Trophoblast cell (in vitro differentiated cells and primary cell): ENCODE measurements around the gene SOST.

Experiments
- DNase-seq, 2 donors: peaks; one replicate each; pipeline ENCODE4 v3.0.0-alpha.2; 2016
- H2AFZ ChIP-seq: 2 replicates; pipeline ENCODE4 v1.6.1; 2013; ENCODE audit warnings: low read length, moderate library complexity, mild to moderate bottlenecking; ENCODE audit not compliant: insufficient read depth, poor library complexity
- H2AK5ac ChIP-seq: 2 replicates; pipeline ENCODE4 v1.6.1; 2013; ENCODE audit warnings: mild to moderate bottlenecking, low read length
- H2BK120ac ChIP-seq: 2 replicates; pipeline ENCODE4 v1.6.1; 2013; ENCODE audit warnings: low read length, mild to moderate bottlenecking, moderate library complexity; ENCODE audit not compliant: insufficient read depth, poor library complexity
- H2BK12ac ChIP-seq: 2 replicates; pipeline ENCODE4 v1.6.1; 2013; ENCODE audit warnings: mild to moderate bottlenecking, low read length, moderate library complexity
- H2BK5ac ChIP-seq: 2 replicates; pipeline ENCODE4 v1.6.1; 2013; ENCODE audit warnings: low read length, low read depth, moderate library complexity, mild to moderate bottlenecking; ENCODE audit not compliant: poor library complexity
- H3K14ac ChIP-seq: 2 replicates; pipeline ENCODE4 v1.6.1; 2013; ENCODE audit warnings: mild to moderate bottlenecking, low read length
- H3K18ac ChIP-seq: 2 replicates; pipeline ENCODE4 v1.6.1; 2013; ENCODE audit warnings: mild to moderate bottlenecking, low read length
- H3K23ac ChIP-seq: 2 replicates; pipeline ENCODE4 v1.6.1; 2013; ENCODE audit warnings: low read length
- H3K27ac ChIP-seq: 2 replicates; pipeline ENCODE4 v1.5.1; 2013; ENCODE audit warnings: low read depth, mild to moderate bottlenecking, inconsistent platforms, low read length, moderate library complexity
- H3K27me3 ChIP-seq: 2 replicates; pipeline ENCODE4 v1.6.1; 2013; ENCODE audit warnings: inconsistent platforms, mild to moderate bottlenecking, low read length, moderate library complexity; ENCODE audit not compliant: insufficient read depth
- H3K36me3 ChIP-seq, 2 experiments: 1 replicate in 1 of 2; 2 replicates in 1 of 2; pipeline ENCODE4 v1.6.1; 2013; ENCODE audit warnings: low read length in 2 of 2, mild to moderate bottlenecking in 2 of 2, moderate library complexity in 1 of 2; ENCODE audit not compliant: insufficient read depth in 2 of 2, control insufficient read depth in 1 of 2
- H3K4ac ChIP-seq: 2 replicates; pipeline ENCODE4 v1.6.1; 2013; ENCODE audit warnings: low read depth, mild to moderate bottlenecking, low read length, moderate library complexity
- H3K4me1 ChIP-seq, 2 experiments: 1 replicate in 1 of 2; 2 replicates in 1 of 2; pipeline ENCODE4 v1.6.1; 2013; ENCODE audit warnings: low read length in 2 of 2, mild to moderate bottlenecking in 2 of 2, moderate library complexity in 1 of 2; ENCODE audit not compliant: insufficient read depth in 2 of 2, control insufficient read depth in 1 of 2
- H3K4me2 ChIP-seq: 2 replicates; pipeline ENCODE4 v1.6.1; 2013; ENCODE audit warnings: inconsistent platforms, mild to moderate bottlenecking, low read length, moderate library complexity
- H3K4me3 ChIP-seq: 2 replicates; pipeline ENCODE4 v1.5.1; 2013; ENCODE audit warnings: mild to moderate bottlenecking, low read depth, low read length, inconsistent platforms
- H3K79me1 ChIP-seq: one replicate; pipeline ENCODE4 v1.6.1; 2013; ENCODE audit warnings: low read length
- H3K79me2 ChIP-seq: 2 replicates; pipeline ENCODE4 v1.6.1; 2013; ENCODE audit warnings: low read length, mild to moderate bottlenecking; ENCODE audit not compliant: control insufficient read depth, insufficient read depth, poor library complexity
- H3K9ac ChIP-seq: 2 replicates; pipeline ENCODE4 v1.6.1; 2013; ENCODE audit warnings: mild to moderate bottlenecking, low read length
- H3K9me3 ChIP-seq: 2 replicates; pipeline ENCODE4 v1.6.1; 2013; ENCODE audit warnings: low read depth, mild to moderate bottlenecking, control low read depth, inconsistent platforms, low read length; ENCODE audit not compliant: insufficient read depth
- H4K12ac ChIP-seq: 2 replicates; pipeline ENCODE4 v1.6.1; 2013; ENCODE audit warnings: low read depth, mild to moderate bottlenecking, low read length, moderate library complexity
- H4K8ac ChIP-seq: 2 replicates; pipeline ENCODE4 v1.6.1; 2013; ENCODE audit warnings: low read depth, mild to moderate bottlenecking, low read length, moderate library complexity
- H4K91ac ChIP-seq: one replicate; pipeline ENCODE4 v1.6.1; 2013; ENCODE audit warnings: low read depth, mild to moderate bottlenecking, low read length, moderate library complexity
- whole genome bisulfite sequencing: extraction: QIAGEN DNeasy Blood & Tissue Kit; methylation state at CpG from one replicate; pipeline ENCODE4 v1.1.7; 2013; ENCODE audit warnings: missing lambda C conversion rate; ENCODE audit not compliant: insufficient read length, insufficient coverage; ENCODE audit errors: extremely low coverage; 5-methylcytosine and 5-hydroxymethylcytosine counted together

SOST gene

DNA sequence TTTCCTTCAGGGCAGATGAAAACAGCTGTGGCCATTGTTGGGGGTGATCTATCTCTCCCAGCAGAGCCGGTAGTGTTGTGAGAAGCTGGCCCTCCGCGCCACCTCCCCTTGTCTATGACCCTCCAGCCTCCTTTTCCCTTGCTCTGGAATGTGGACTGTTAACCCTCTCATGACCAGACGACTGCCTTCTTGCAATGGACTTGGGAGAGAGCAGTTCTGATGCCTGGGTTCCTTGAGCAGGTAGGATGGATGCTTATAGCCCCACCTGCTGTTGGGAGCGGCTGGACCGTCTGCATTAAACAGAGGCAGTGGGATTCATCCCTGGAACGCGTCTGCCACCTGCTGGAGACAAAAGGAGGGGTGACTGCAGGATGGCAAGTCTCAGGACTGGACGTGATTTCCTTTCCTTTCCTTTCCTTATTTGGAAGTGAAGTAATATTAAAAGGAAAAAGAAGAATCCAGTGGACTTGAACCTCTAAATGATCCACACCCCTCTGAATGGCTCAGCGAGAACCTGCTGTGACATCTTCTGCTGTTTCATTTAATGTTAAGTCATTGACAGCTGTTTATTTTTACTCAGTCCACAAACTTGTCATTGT, 1.8 kb upstream of the SOST start:
- Histone ChIP-seq H2AK5ac (no peak overlapping the region), H3K4ac (no peak overlapping the region), H2BK5ac (no peak overlapping the region), H3K4me3 (no peak overlapping the region), H4K8ac (no peak overlapping the region), H3K79me2 (no peaks in the 10 kb centered on the region), H3K9ac (no peak overlapping the region), H4K91ac (no peak overlapping the region), H3K4me1 (peaks cover 3 to 4% of the 10 kb centered on the region in 2 experiments), H4K12ac (no peak overlapping the region), H3K23ac (no peak overlapping the region), H3K4me2 (no peak overlapping the region), H2BK120ac (no peak overlapping the region), H3K14ac (no peak overlapping the region), H3K27ac (no peak overlapping the region), H2BK12ac (no peak overlapping the region), H3K36me3 (no peaks in the 10 kb centered on the region), H3K9me3 (no peaks in the 10 kb centered on the region), H3K79me1 (no peaks in the 10 kb centered on the region), H2AFZ (no peak overlapping the region), H3K18ac (no peak overlapping the region), H3K27me3 (peaks cover 13% of the 10 kb centered on the region)
- whole genome bisulfite sequencing, result no CpG with 5 or more reads among the region's 10 CpGs
- peak; percentile 84 to 97 for DNase-seq

DNA sequence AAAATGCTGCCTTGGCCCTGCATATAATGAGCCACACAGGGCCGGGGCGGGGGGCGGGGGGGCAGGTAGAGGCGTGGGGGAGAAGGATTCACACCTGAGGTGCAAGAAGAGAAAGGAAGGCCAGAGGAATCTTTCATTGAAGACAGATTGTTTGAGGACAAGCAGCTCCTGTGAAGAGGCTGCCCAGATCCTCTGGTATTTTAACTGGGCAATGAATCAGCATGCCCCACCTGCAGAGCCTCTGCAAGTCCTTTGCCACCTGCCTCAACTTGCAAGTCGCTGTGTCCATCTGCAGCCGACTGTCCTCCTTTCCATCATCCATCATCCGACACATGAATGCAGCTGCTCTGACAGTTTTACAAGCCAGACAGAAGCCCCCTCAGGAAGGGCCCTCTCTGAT, 1.2 kb upstream of the SOST start:
- Histone ChIP-seq H3K18ac (no peak overlapping the region), H2AK5ac (no peak overlapping the region)
- WGBS, result no CpG with 5 or more reads among the region's 7 CpGs

DNA sequence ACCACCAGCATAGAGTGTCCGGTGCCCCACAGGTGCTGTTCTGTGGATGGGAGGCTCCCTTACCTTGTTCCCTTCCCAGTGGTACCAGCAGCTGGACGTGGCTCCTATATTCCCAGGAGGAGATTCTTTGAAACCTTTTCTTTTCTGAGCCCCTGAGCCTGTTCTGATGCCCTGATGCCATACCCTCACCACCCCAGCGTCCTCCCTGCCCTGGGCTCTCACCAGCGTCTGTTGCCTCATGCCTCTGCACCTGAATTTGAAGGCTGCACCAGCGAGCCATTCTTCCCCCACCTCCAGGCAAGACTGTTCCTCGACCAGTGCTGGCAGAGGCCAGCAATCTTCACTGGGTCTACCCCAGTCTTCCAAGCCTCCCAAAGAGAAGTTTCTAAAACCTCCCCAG, 505 bp downstream of the SOST start:
- no peak overlapping the region for H4K12ac ChIP-seq
- H3K4ac ChIP-seq, result no peak overlapping the region
- no peak overlapping the region for H2AK5ac ChIP-seq
- H3K23ac ChIP-seq, result no peak overlapping the region
- peaks cover 6 to 8% of the 10 kb centered on the region in 2 experiments for H3K4me1 ChIP-seq
- H3K79me1 ChIP-seq, result no peaks in the 10 kb centered on the region
- no peak overlapping the region for H3K4me2 ChIP-seq
- H3K27me3 ChIP-seq, result peaks cover 21% of the 10 kb centered on the region
- H3K9me3 ChIP-seq, result no peaks in the 10 kb centered on the region
- H3K79me2 ChIP-seq, result no peaks in the 10 kb centered on the region
- H2BK5ac ChIP-seq, result no peak overlapping the region
- H3K27ac ChIP-seq, result no peak overlapping the region
- no CpG with 5 or more reads among the region's 6 CpGs for WGBS
- H3K36me3 ChIP-seq, result no peaks in the 10 kb centered on the region
- H3K18ac ChIP-seq, result no peak overlapping the region
- no peak overlapping the region for H2BK12ac ChIP-seq
- H3K14ac ChIP-seq, result no peak overlapping the region
- H3K4me3 ChIP-seq, result no peak overlapping the region
- H3K9ac ChIP-seq, result no peak overlapping the region
- H2BK120ac ChIP-seq, result no peak overlapping the region
- no peak for DNase-seq
- no peak overlapping the region for H4K8ac ChIP-seq
- no peak overlapping the region for H2AFZ ChIP-seq
- no peak overlapping the region for H4K91ac ChIP-seq

More for the DNA sequence above, 1.2 kb upstream of the SOST start:
- Histone ChIP-seq H2AFZ (no peak overlapping the region), H2BK120ac (no peak overlapping the region), H3K14ac (no peak overlapping the region), H3K4me1 (peaks cover 6 to 8% of the 10 kb centered on the region in 2 experiments), H3K4ac (no peak overlapping the region), H4K8ac (no peak overlapping the region), H3K27ac (no peak overlapping the region), H3K79me1 (no peaks in the 10 kb centered on the region), H3K9ac (no peak overlapping the region), H3K9me3 (no peaks in the 10 kb centered on the region), H3K23ac (no peak overlapping the region), H4K91ac (no peak overlapping the region), H3K79me2 (no peaks in the 10 kb centered on the region), H3K36me3 (no peaks in the 10 kb centered on the region), H3K4me3 (no peak overlapping the region), H4K12ac (no peak overlapping the region), H2BK12ac (no peak overlapping the region), H3K27me3 (peaks cover 17% of the 10 kb centered on the region), H3K4me2 (no peak overlapping the region), H2BK5ac (no peak overlapping the region)
- DNase-seq, result no peak

DNA sequence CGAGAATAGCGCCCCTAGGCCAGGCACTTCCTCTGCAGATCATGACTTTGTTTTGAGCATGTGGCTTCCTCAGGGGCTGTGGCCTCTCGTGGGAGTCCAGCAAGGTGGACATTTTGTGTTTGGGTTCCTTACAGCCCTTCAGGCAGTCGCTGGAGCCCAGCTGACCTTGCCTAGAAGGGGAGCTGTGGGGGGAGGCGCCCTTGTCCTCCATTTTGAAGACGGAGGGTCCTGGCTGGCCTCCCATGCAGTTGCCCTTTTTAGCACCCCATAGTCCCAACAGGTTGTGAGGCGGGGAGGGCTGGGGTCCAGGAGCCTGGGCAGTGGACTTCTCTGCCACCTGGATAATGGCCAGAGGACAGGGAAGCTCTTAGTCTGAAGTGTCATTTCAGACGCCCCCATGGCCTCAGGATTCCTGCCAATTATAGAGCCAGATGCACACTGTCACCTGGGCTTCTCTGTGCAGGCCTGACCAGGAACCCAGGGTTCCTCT, 1.4 kb downstream of the SOST start:
- Histone ChIP-seq H3K79me2 (no peaks in the 10 kb centered on the region), H3K9ac (no peak overlapping the region), H4K8ac (no peak overlapping the region), H3K27me3 (peaks cover 21% of the 10 kb centered on the region), H3K4ac (no peak overlapping the region), H2BK120ac (no peak overlapping the region), H2BK5ac (no peak overlapping the region), H2AFZ (no peak overlapping the region), H3K23ac (no peak overlapping the region), H3K4me3 (no peak overlapping the region), H2AK5ac (no peak overlapping the region), H3K9me3 (no peaks in the 10 kb centered on the region), H3K4me1 (peaks cover 6 to 8% of the 10 kb centered on the region in 2 experiments), H3K4me2 (no peak overlapping the region), H3K36me3 (no peaks in the 10 kb centered on the region), H4K12ac (no peak overlapping the region), H3K14ac (no peak overlapping the region), H3K79me1 (no peaks in the 10 kb centered on the region), H3K18ac (no peak overlapping the region), H2BK12ac (no peak overlapping the region), H4K91ac (no peak overlapping the region), H3K27ac (no peak overlapping the region)
- WGBS, result no CpG with 5 or more reads among the region's 8 CpGs
- no peak for DNase-seq
